Measurements from ENCODE around the gene H2AZ2.

Gene H2AZ2

DNA sequence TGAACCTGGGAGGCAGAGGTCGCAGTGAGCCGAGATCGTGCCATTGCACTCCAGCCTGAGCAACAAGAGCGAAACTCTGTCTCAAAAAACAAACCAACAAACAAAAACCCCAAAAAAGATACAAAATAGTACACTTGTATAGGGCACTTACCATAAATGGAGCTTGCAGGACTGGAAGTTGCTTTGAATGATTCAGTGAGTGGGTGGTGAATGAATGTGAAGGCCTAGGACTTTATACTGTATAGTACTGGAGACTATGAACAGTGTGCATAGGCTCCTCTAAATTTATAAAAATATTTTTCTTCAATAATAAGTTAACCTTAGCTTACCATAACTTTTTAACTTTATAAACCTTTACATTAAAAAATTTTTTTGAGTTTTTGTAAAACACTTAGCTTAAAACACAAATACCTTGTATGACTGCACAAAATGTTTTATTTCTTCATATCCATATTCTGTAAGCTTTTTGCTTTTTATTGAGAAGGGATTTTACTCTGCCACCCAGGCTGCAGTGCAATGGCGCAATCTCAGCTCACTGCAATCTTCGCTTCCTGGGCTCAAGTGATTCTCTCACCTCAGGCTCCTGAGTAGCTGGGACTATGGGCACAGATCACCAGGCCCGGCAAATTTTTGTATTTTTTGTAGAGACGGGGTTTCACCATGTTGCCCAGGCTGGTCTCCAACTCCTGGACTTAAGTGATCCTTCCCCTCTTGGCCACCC is 6.9 kb upstream of the H2AZ2 start:
- Histone ChIP-seq H3K27ac (ENCODE audit: low read depth, low read length, poor library complexity, severe bottlenecking) (no peak overlapping the region), H4K20me1 (ENCODE audit: insufficient read depth, low read length) (no peaks in the 10 kb centered on the region), H3K9me2 (ENCODE audit: low read depth, low read length) (no peaks in the 10 kb centered on the region), H3F3A (ENCODE audit: insufficient read depth, low read length) (peaks cover 4% of the 10 kb centered on the region; the same call in 1 of the 2 replicates), H3K4me1 (ENCODE audit: insufficient read depth, low read length, severe bottlenecking) (peaks cover 4% of the 10 kb centered on the region), H3K4me2 (ENCODE audit: low read length) (no peak overlapping the region), H3K36me3 (ENCODE audit: insufficient read depth, low read length) (no peaks in the 10 kb centered on the region), H3K4me3 (ENCODE audit: low read depth, low read length, poor library complexity, severe bottlenecking) (no peak overlapping the region), H3K9ac (ENCODE audit: low read length) (no peak overlapping the region), H2AFZ (ENCODE audit: low read length) (no peak overlapping the region), H3K27me3 (ENCODE audit: insufficient read depth, low read length) (no peaks in the 10 kb centered on the region), H3K9me3 (ENCODE audit: low read length) (no peaks in the 10 kb centered on the region), H3K79me2 (ENCODE audit: insufficient read depth, low read length) (no peaks in the 10 kb centered on the region)
- TF ChIP-seq EZH2 (IDR thresholded peaks at IDR 0.05; ENCODE audit: borderline replicate concordance, low read length), result no peak
- TF ChIP-seq, protein P1, sequence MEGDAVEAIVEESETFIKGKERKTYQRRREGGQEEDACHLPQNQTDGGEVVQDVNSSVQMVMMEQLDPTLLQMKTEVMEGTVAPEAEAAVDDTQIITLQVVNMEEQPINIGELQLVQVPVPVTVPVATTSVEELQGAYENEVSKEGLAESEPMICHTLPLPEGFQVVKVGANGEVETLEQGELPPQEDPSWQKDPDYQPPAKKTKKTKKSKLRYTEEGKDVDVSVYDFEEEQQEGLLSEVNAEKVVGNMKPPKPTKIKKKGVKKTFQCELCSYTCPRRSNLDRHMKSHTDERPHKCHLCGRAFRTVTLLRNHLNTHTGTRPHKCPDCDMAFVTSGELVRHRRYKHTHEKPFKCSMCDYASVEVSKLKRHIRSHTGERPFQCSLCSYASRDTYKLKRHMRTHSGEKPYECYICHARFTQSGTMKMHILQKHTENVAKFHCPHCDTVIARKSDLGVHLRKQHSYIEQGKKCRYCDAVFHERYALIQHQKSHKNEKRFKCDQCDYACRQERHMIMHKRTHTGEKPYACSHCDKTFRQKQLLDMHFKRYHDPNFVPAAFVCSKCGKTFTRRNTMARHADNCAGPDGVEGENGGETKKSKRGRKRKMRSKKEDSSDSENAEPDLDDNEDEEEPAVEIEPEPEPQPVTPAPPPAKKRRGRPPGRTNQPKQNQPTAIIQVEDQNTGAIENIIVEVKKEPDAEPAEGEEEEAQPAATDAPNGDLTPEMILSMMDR (IDR thresholded peaks at IDR 0.05; ENCODE audit: low read length), result no peak

DNA sequence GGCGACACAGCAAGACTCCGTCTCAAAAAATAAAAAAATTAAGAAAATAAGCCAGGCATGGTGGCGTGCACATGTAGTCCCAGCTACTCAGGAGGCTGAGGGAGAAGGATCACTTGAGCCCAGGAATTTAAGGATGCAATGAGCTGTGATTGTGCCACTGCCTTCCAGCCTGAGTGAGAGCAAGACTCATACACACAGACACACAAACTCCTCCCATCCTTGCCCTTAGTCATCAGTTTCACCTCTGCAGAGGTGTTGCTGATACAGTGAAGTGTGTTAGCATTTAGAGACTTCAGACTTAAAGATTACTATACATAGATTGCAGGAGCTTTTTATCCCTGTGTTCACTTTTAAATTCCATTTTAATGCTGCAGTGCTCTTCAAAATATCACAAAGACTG is 5.5 kb upstream of the H2AZ2 start:
- Histone ChIP-seq H3K4me2 (ENCODE audit: low read length) (no peak overlapping the region), H3K27me3 (ENCODE audit: insufficient read depth, low read length) (no peaks in the 10 kb centered on the region)
- TF ChIP-seq, protein P1 (IDR thresholded peaks at IDR 0.05; ENCODE audit: low read length), result no peak
- no peak for TF ChIP-seq EZH2 (IDR thresholded peaks at IDR 0.05; ENCODE audit: borderline replicate concordance, low read length)

DNA sequence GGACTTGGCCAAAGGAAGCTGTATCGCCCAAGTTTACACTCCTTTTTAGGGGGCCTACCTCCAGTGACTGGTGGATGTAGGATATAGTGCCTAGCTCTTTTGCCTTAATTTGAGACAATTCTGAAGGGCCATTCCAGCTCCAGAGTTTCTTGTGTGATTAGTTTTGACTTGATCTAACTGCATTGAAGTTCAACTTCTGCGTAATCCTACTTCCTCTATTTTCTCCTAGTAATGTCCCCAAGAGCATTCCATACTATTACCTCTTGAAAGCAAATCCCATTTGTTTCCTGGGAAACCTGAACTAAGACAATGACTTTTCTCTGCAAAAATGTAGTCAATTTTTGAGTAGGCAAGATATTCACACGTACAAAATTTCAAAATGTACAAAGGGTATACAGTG is 4.7 kb upstream of the H2AZ2 start:
- Histone ChIP-seq H3K36me3 (ENCODE audit: insufficient read depth, low read length) (no peaks in the 10 kb centered on the region), H2AFZ (ENCODE audit: low read length) (no peak overlapping the region), H3K27me3 (ENCODE audit: insufficient read depth, low read length) (no peaks in the 10 kb centered on the region), H3F3A (ENCODE audit: insufficient read depth, low read length) (peaks cover 4% of the 10 kb centered on the region; the same call in 1 of the 2 replicates), H3K9me2 (ENCODE audit: low read depth, low read length) (no peaks in the 10 kb centered on the region), H3K9ac (ENCODE audit: low read length) (no peak overlapping the region), H3K4me1 (ENCODE audit: insufficient read depth, low read length, severe bottlenecking) (peaks cover 18% of the 10 kb centered on the region), H4K20me1 (ENCODE audit: insufficient read depth, low read length) (no peaks in the 10 kb centered on the region), H3K9me3 (ENCODE audit: low read length) (no peaks in the 10 kb centered on the region), H3K79me2 (ENCODE audit: insufficient read depth, low read length) (no peaks in the 10 kb centered on the region), H3K4me3 (ENCODE audit: low read depth, low read length, poor library complexity, severe bottlenecking) (no peak overlapping the region), H3K4me2 (ENCODE audit: low read length) (no peak overlapping the region), H3K27ac (ENCODE audit: low read depth, low read length, poor library complexity, severe bottlenecking) (no peak overlapping the region)
- TF ChIP-seq EZH2 (IDR thresholded peaks at IDR 0.05; ENCODE audit: borderline replicate concordance, low read length), result no peak
- TF ChIP-seq, protein P1 (IDR thresholded peaks at IDR 0.05; ENCODE audit: low read length), result no peak

More for the DNA sequence above, 5.5 kb upstream of the H2AZ2 start:
- H2AFZ ChIP-seq (ENCODE audit: low read length), result no peak overlapping the region
- H3K79me2 ChIP-seq (ENCODE audit: insufficient read depth, low read length), result no peaks in the 10 kb centered on the region
- H3K27ac ChIP-seq (ENCODE audit: low read depth, low read length, poor library complexity, severe bottlenecking), result no peak overlapping the region
- no peak overlapping the region for H3K4me3 ChIP-seq (ENCODE audit: low read depth, low read length, poor library complexity, severe bottlenecking)
- H3K9ac ChIP-seq (ENCODE audit: low read length), result no peak overlapping the region
- no peaks in the 10 kb centered on the region for H3K9me3 ChIP-seq (ENCODE audit: low read length)
- no peaks in the 10 kb centered on the region for H3K9me2 ChIP-seq (ENCODE audit: low read depth, low read length)
- no peaks in the 10 kb centered on the region for H3K36me3 ChIP-seq (ENCODE audit: insufficient read depth, low read length)
- H4K20me1 ChIP-seq (ENCODE audit: insufficient read depth, low read length), result no peaks in the 10 kb centered on the region
- peaks cover 18% of the 10 kb centered on the region for H3K4me1 ChIP-seq (ENCODE audit: insufficient read depth, low read length, severe bottlenecking)
- H3F3A ChIP-seq (ENCODE audit: insufficient read depth, low read length), result peaks cover 4% of the 10 kb centered on the region; the same call in 1 of the 2 replicates
